GM19328 (cell line): ENCODE measurements around the gene PCAT6.
"Not testable (repeated sequence)": the region's sequence is repeated elsewhere in the genome, so short reads cannot be mapped to it uniquely, and the experiment has no call there.

Experiments used
- ATAC-seq: cut with Tn5 transposase; IDR thresholded peaks from one replicate; pipeline ENCODE4 v1.9.1; 2021; ENCODE audit warnings: mild to moderate bottlenecking, moderate library complexity; ENCODE audit not compliant: unreplicated experiment

Gene PCAT6

DNA sequence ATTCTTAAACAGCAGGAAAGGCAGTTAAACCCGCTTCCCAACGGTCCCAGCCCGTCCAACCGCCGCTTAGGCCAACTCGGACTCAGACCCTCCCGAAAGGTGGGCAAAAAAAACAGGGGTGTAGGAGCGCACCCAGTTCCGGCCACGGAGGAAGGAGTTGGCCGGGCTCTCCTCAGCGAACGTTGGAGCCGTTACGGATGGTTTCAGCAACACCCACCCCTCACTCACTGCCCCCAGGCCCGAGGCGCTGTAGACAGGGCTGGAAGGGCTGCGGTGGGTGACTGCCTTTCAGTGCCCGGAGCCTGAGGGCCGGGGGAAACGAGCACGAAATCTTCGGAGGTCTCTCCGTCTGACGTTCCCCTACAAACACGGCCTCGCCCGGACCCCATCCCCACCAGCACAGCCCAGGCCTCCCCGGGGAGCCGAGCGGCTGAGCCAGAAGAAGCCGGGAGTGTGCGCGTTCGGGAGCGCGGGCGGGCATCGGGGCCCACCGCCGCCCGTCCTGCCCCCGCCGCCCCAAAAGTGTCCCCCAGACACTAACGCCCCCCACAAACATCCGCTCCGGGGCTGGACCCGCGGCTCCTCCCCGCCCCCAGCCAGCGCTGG lies 3.8 kb upstream of the PCAT6 start:
- ATAC-seq: no peak

DNA sequence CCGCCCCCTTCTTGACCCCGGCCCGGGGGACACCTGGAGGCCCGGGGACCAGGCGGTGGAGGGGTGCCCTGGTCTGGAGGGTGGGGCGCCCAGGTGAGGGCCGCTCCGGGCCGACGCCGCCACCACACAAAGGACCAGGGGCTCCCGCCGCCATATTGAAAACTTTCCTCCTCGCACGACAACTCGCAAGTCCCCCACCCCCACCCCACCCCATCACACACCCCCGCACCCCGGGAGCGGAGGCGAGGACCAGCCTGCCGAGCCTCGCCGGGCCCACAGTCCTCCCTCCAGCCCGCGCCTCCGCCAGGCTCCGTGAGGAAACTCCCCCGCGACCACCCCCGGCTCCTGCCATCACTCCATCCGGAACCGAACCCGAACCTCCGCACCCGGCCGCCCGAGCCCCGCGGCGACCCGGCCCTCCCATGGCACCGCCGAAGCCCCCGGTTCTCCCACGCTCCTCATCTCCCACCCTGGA lies 3.3 kb upstream of the PCAT6 start:
- ATAC-seq: no peak

- no peak for ATAC-seq
Measured at GRCh38 chr1:202807926-202808757, 2.6 kb upstream of the PCAT6 start, which contains the start of gene KDM5B. TSS of gene KDM5B (minus strand) at chr1:202808421. CDS start at chr1:202808305, 116 bp downstream.

GRCh38 chr1:202809597-202810159 lies 1.1 kb upstream of the PCAT6 start:
- no peak for ATAC-seq

- ATAC-seq: no peak
Measured at GRCh38 chr1:202810193-202810614, 550 bp upstream of the PCAT6 start.

DNA sequence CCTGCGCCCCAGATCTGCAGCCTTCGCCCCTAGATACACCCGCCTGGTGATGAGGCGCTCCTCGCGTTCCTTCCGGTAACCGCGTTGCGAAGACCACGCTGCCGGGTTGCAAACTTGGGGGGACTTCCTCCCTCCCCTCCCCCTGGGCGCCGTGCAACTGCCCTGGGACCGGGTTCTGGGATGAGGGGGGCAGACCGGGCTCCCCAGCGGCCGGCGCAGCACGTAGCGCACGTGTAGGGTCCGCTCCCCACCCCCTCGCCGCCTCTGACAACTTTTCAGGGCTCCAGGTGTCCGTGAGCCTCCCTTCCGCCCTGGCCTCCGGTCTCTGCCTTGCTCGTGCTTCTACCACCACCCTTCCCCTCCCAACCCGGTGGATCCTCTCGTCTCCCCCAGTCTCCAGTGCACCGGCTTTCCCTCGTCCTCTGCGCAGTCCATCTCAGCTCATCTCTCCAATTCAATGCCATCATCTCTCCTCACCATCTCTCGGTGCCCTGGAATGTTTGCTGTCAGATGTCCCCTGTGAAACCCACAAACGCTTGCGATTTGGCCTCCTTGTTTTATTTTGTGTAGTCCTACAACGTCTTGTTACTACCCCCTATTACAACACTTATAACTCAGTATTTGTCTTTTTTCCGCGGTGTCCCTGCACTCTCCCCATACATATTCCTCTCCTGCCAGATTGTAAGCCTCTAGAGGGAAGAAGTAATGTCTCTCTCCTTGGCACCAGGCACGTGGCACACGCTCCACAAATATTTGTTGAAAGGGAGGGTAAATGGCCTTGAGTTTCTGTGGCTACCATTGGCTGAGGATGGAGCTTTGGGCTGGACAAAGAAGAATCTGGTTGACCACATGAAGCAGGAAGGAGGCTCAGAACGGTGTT lies 782 bp downstream of the PCAT6 start:
- ATAC-seq: peak; percentile 10

DNA sequence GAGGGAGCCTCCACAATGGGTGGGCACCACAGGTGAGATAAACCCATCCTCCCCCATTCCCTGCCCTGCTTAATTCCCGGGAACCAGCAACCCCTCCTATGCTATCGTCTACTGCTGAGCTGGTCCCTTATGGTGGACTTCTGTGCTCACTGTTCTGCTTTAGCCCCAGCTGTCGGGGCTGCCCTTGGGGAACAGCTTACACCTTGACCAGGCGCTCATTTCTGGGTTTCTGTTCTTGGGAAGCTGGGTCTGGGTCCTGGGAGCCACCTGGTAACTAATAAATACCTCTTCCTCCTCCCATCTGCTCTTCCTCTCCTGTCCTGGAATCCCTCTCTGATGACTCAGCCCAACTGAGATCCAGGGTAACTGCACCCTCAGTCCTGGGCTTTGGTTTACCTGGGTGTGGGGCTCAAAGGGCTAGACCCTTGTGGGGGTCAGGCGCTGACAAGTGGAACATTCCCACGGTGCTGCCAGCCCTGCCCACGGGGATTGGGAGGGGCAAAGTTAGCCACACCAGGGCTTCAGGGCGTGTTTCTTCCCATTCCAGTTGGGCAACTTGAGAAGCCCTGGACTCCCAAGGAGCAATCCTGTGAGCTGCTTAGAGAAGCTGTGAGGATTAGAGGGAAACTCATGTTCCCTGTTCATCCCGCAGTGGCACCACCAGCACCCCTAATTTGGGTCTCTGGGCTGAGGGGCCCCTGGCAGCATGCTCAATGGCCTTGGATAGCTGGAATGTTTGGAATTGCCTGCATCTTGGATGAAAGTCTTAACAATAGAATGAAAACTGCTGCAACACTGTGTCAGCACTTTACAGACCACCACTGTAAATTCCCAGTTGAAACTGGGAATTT lies 1.6 kb downstream of the PCAT6 start:
- no peak for ATAC-seq

- ATAC-seq: no peak
Measured at GRCh38 chr1:202815120-202815519, 4.4 kb downstream of the PCAT6 start.

DNA sequence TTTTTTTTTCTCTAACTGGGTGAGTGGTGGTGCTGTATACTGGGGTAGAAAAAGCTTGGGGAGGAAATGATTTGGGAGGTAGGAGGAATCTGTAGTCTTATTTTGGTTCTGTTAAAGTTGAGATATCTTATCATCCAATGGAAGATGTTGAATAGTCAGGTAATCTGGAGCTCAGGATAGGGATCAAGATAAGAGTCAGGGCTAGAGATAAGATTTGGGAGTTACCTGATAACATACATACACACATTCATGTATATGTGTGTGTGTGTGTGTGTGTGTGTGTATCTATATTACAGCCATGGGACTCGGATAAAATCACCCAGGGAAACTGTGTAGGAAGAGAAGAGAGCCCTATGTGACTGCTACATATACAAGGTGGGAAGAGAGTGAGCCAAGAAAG lies 8.1 kb downstream of the PCAT6 start:
- ATAC-seq: no peak

GRCh38 chr1:202821467-202821866 lies 10.7 kb downstream of the PCAT6 start:
- no peak for ATAC-seq

DNA sequence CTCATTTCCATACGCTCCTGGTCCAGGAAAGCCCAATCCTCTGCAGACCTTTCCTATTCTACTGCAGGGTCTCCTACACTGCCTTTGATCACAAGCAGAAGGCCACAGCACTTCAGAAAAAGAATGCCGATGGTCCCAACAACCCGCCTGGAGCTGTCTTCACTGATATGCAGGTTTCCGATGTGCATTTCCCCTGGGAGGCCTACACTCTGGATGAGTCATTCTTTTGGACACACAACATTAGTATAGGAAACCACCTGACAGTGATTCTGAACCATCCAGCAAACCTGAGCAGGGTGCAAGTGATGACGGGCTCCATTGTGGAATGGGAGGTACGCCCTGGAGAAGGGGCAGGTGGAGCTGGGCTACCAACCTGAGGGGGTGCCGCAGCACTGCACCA lies 15.0 kb downstream of the PCAT6 start:
- no peak for ATAC-seq

- not testable (repeated sequence) for ATAC-seq
Measured at GRCh38 chr1:202829223-202829622, 18.5 kb downstream of the PCAT6 start.

- no peak for ATAC-seq
Measured at GRCh38 chr1:202831906-202832305, 21.2 kb downstream of the PCAT6 start.

DNA sequence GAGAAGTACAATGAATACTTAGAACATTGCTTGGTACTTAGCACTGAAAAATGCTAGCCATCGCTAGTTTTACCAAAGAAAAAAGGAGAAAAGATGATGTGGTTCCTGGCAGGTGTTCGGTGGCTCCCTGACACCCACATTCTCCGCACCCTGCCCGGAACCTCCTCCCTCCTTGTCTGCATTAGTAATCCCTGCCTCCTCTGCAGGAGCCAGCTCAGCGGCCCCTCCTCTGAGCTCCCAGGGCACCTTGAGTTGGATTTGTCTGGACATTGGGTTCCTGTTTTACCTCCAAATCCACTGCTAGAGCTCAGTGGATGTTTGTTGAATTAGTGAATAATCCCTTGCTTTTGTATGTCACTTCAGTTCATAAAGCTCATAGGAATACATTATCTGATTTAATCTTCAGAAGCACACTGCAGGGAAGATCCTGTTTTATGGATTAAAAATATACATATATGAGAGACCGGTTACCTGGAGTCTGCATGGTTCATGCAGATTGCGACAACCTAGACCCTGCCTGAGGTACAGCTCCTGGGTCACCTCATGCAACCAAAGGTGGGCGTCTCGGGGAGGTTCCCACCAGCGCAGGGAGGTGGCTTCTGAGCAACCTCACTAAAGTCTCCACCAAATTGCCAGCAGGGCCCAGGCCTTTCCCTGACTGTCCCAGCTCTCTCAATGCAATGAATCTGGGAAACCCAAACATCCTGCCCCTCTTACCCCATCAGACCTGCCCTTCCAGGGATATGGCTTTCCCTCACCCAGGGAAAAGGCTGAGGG lies 24.2 kb downstream of the PCAT6 start:
- no peak for ATAC-seq

DNA sequence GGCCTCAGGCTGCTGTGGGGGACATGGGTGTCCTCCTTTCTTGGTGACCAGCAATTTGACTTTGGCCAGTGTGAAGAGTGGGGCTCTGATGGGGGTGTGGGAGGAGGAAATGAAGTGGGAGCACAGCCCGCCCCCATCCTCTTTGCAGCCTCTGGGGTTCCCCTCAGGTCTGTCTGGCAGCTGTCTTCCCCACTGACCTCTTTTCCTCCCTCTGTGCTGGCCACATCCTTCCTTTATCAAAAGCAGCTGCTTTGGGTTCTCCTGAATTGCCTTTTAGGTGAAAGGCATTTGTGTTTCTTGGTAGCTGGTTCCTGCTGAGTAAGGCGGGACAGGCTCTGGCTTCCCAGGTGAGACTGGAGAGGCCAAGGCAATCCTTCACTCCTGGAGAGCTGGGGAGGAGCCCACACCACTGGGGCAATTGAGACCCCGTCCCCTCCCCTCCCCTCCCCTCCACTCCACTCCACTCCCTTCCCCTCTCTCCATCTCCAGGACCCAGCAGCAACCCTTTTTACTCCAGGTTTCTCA lies 24.9 kb downstream of the PCAT6 start:
- no peak for ATAC-seq

- ATAC-seq: no peak
Measured at GRCh38 chr1:202836623-202837403, 26.1 kb downstream of the PCAT6 start.

GRCh38 chr1:202837746-202838262 lies 27.1 kb downstream of the PCAT6 start:
- ATAC-seq: no peak

DNA sequence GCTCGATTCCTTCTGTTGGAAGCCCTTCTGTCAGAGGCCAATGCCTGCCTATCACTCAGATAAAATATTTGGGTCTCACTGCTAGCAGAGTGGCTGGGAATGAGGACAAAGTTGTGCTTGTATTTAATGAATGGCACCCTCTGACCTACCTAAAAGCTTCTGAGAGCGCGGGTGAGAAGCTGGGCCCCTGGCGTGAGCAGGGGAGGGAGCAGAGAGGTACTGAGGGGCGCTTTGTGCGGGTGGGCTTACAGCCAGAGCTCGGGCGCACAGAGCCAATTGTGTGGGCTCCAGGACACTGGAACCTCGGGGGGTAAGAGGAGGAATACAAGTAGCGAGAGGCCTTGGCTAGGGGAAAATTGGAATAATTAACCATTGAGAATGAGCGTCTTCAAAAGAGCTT lies 32.3 kb downstream of the PCAT6 start:
- no peak for ATAC-seq
